Measurements from ENCODE around the gene ARHGDIB.

GRCh38 chr12:15004421-15004820 lies 43.0 kb upstream of the ARHGDIB start:
- TF ChIP-seq CTCF (conservative IDR thresholded peaks at IDR 0.05 in 1 of 2, IDR thresholded peaks at IDR 0.05 in 1 of 2; ENCODE audit: low read depth in 1 of 2, low read length in 2 of 2) = no peak
- no peak for TF ChIP-seq EZH2 (IDR thresholded peaks at IDR 0.05; ENCODE audit: low read length, missing control alignments)

All from fibroblast of lung (primary cell).